GM12873 (cell line): ENCODE results near the gene CD83.

ENCODE experiments used
- CTCF ChIP-seq: IDR thresholded peaks from 2 replicates; pipeline ENCODE4 v1.5.1; 2012; ENCODE audit warnings: low read depth, mild to moderate bottlenecking, moderate library complexity, low read length, control low read depth; ENCODE audit not compliant: insufficient read depth; ENCODE audit errors: missing control alignments

Gene CD83

DNA sequence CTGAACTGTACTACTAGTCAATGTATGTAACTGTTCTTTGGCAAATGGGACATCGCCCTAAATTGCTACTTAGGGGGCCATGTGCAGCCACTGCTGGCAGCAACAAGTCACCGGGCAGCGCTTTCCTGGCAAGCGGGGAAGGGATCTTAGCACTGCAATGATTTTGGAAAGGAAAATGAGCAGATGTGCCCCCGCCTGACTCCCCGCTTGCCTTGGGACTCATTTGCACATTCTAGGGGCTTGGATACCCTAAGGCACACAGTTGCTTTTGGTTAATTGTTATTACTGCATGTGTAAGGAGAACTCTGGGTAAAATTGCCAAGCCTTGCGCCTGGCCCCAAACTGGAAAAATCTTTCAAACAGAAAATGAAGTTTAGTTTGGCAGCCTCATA is 32.2 kb downstream of the CD83 start:
- no peak for TF ChIP-seq CTCF

DNA sequence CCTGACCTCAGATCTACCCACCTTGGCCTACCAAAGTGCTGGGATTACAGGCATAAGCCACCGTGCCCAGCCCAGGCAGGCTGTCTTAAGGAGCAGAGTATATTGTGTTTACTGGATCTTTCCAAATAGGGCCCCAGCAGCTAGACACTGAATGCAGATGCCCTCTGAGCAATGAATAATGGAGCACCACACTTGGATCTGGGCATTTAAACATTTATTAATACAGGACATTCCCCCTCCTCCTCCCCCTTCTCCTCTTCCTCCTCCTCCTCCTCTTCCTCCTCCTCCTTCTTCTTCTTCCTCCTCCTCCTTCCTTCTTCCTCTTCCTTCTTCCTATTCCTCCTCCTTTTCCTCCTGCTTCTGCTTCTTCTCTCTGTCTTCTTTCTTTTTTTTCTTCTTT is 34.2 kb downstream of the CD83 start:
- no peak for TF ChIP-seq CTCF

- no peak for TF ChIP-seq CTCF
These were observed 35.7 kb downstream of the CD83 start for GRCh38 chr6:14153228-14153627.

DNA sequence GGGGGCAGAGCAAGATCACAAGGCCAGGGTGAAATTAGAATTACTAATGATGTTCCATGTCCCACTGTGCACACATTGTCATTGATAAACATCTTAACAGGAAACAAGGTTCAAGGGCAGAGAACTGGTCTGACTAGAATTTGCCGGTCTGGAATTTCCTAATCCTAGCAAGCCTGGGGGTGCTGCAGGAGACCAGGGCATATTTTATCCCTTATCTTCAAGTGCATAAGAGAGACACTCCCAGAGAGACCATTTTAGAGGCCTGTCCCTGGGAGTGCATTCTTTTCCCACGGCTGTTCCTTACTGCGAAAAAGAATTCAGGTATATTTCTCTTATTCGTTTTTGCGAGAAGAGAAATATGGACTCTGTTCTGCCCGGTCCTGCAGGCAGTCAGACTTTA is 41.5 kb downstream of the CD83 start:
- TF ChIP-seq CTCF: no peak

DNA sequence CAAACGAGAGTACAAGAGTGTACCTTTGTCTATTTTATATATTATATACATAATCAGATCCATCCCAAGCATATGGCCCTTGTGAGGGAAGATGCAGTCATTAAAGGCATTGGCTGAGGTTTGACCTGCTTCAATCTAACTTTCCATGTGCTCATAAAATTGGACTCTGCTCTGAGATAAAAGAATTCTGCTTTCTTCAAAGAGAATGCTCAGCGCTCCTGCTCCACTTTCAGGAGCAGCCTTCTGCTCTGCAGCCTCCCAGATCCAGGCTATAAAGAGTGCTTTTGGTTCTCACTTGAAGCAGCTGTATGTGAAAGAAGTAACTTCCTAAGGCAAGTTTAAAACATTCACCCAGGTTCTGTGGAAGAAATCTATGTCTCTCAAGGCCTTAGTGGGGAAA is 45.3 kb downstream of the CD83 start:
- no peak for TF ChIP-seq CTCF

DNA sequence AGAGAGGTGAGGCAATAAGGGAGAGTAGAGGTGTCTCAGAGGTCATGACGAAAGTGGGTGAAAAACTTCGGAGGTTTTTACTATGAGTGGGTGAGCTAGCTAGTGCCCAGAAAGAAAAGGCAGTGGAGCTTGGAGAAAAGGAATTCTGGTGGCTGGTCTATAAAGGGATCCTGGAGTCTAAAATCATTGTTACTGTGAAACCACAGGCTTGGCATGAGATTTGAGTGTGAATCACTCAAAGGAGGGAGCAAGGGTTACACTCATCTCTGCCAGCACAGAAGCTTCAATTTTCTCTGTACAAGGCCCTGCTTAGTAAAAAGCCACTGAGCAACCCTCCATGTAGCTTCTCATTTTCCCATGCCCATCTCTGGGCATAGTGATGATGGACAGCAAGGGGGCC is 47.5 kb downstream of the CD83 start:
- TF ChIP-seq CTCF: no peak

GRCh38 chr6:14166839-14167238 is 49.3 kb downstream of the CD83 start:
- TF ChIP-seq CTCF: no peak

GRCh38 chr6:14170128-14170527 is 52.6 kb downstream of the CD83 start:
- TF ChIP-seq CTCF: no peak
